Measurements from ENCODE around the gene SLC2A10.

DNA sequence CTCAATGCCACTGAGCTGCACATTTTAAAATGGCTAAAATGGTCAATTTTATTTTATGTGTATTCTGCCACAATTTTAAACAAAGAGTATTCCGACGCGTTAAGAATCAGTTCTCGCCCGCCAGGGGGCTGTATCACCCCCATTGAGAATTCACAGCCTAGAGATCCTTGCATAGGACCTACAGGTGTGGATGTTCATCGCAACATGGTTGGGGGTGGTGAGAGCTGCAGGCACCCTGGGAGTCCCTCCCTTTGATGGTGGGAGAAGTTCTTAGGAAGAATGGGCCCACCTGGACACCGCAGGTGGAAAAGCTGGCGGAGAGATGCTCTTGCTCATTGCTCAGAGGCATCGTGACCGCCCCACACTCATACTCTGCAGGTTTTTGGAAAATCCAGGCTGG lies 63.5 kb downstream of the SLC2A10 start:
- TF ChIP-seq, protein P1, sequence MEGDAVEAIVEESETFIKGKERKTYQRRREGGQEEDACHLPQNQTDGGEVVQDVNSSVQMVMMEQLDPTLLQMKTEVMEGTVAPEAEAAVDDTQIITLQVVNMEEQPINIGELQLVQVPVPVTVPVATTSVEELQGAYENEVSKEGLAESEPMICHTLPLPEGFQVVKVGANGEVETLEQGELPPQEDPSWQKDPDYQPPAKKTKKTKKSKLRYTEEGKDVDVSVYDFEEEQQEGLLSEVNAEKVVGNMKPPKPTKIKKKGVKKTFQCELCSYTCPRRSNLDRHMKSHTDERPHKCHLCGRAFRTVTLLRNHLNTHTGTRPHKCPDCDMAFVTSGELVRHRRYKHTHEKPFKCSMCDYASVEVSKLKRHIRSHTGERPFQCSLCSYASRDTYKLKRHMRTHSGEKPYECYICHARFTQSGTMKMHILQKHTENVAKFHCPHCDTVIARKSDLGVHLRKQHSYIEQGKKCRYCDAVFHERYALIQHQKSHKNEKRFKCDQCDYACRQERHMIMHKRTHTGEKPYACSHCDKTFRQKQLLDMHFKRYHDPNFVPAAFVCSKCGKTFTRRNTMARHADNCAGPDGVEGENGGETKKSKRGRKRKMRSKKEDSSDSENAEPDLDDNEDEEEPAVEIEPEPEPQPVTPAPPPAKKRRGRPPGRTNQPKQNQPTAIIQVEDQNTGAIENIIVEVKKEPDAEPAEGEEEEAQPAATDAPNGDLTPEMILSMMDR (IDR thresholded peaks at IDR 0.05), result no peak
- no peak for TF ChIP-seq POLR2A (IDR thresholded peaks at IDR 0.05)

All from gastroesophageal sphincter (tissue), 3 donors.